GM11168 (cell line): ENCODE data around the gene SIRT3.
"Not testable (repeated sequence)": the region's sequence is repeated elsewhere in the genome, so short reads cannot be mapped to it uniquely, and the experiment has no call there.

ENCODE experiments used
- in situ Hi-C: fragments of 300-500 bp; cut with MboI; formaldehyde crosslinking; loops from one replicate; pipeline ENCODE4 v1.12.0; 2022; ENCODE audit warnings: low sequenced_read_pairs; ENCODE audit not compliant: unreplicated experiment

The SIRT3 gene

GRCh38 chr11:249062-249461, 12.9 kb upstream of the SIRT3 start:
- in situ Hi-C loops = no loop called here

GRCh38 chr11:244376-244775, 8.2 kb upstream of the SIRT3 start:
- in situ Hi-C loops = no loop called here

- in situ Hi-C loops = no loop called here
Measured at GRCh38 chr11:241634-242033, 5.5 kb upstream of the SIRT3 start.

- in situ Hi-C loops = no loop called here
Measured at GRCh38 chr11:240315-240714, 4.2 kb upstream of the SIRT3 start.

GRCh38 chr11:238346-238745, 2.2 kb upstream of the SIRT3 start:
- in situ Hi-C loops = not testable (repeated sequence)

GRCh38 chr11:236774-237767, 929 bp upstream of the SIRT3 start, which contains the start of gene PSMD13:
TSS of gene PSMD13 (plus strand) at chr11:236976. CDS start at chr11:237050, 74 bp downstream.
- in situ Hi-C loops = no loop called here

- in situ Hi-C loops = no loop called here
Measured at GRCh38 chr11:235609-235996, 539 bp downstream of the SIRT3 start.

GRCh38 chr11:235180-235579, 962 bp downstream of the SIRT3 start:
- in situ Hi-C loops = no loop called here

- in situ Hi-C loops = no loop called here
Measured at GRCh38 chr11:232783-233565, 3.2 kb downstream of the SIRT3 start.

- in situ Hi-C loops = no loop called here
Measured at GRCh38 chr11:230431-230830, 5.7 kb downstream of the SIRT3 start.

GRCh38 chr11:227824-228379, 8.2 kb downstream of the SIRT3 start:
- in situ Hi-C loops = no loop called here

- in situ Hi-C loops = no loop called here
Measured at GRCh38 chr11:225734-226453, 10.2 kb downstream of the SIRT3 start.

- in situ Hi-C loops = no loop called here
Measured at GRCh38 chr11:224424-224823, 11.7 kb downstream of the SIRT3 start.

GRCh38 chr11:223884-224283, 12.3 kb downstream of the SIRT3 start:
- in situ Hi-C loops = no loop called here

- in situ Hi-C loops = no loop called here
Measured at GRCh38 chr11:223026-223789, 12.9 kb downstream of the SIRT3 start.

GRCh38 chr11:221998-222789, 13.9 kb downstream of the SIRT3 start:
- in situ Hi-C loops = no loop called here

- in situ Hi-C loops = no loop called here
Measured at GRCh38 chr11:221539-221938, 14.6 kb downstream of the SIRT3 start.

- in situ Hi-C loops = not testable (repeated sequence)
Measured at GRCh38 chr11:220641-221215, 15.4 kb downstream of the SIRT3 start.
